HepG2 (cell line): Measurements from ENCODE around the gene VIT. TPM values are rescaled to one million over a fixed set of nuclear protein-coding genes. Genes with fewer than 3 reads are reported as not detected.

Source experiments
- ARHGAP35 ChIP-seq: sonication (generic); formaldehyde crosslinking; IDR thresholded peaks from 2 replicates; pipeline ENCODE4 v1.9.0; 2022; ENCODE audit warnings: mild to moderate bottlenecking, inconsistent platforms, moderate library complexity, missing genetic modification reagents, borderline replicate concordance
- ATF7-NPFF ChIP-seq: sonication (generic); formaldehyde crosslinking; IDR thresholded peaks from 2 replicates; pipeline ENCODE4 v1.8.1; 2023; ENCODE audit warnings: mild to moderate bottlenecking, low read depth, missing genetic modification reagents, moderate library complexity
- CREB1 ChIP-seq, 2 experiments: fragments of 450-650 bp in 1 of 2; IDR thresholded peaks; 2 replicates each; pipeline ENCODE4 v1.6.1; 2016 to 2017; ENCODE audit warnings: control low read depth in 1 of 2, mild to moderate bottlenecking in 1 of 2, missing compliant biosample characterization in 1 of 2, missing genetic modification characterization in 1 of 2
- CREBL2 ChIP-seq: sonication (generic); formaldehyde crosslinking; IDR thresholded peaks from 2 replicates; pipeline ENCODE4 v1.8.1; 2023; ENCODE audit warnings: missing genetic modification reagents, mild to moderate bottlenecking, borderline replicate concordance
- ERF ChIP-seq: IDR thresholded peaks from 2 replicates; pipeline ENCODE4 v1.6.1; 2018; ENCODE audit warnings: missing biosample characterization, missing genetic modification reagents
- ETV5 ChIP-seq: IDR thresholded peaks from 2 replicates; pipeline ENCODE4 v1.6.1; 2018; ENCODE audit warnings: missing biosample characterization, missing genetic modification reagents, inconsistent platforms, borderline replicate concordance
- KLF6 ChIP-seq: IDR thresholded peaks from 2 replicates; pipeline ENCODE4 v1.8.0; 2016; ENCODE audit warnings: missing biosample characterization, missing genetic modification reagents
- MAFK ChIP-seq, 2 experiments: IDR thresholded peaks in 1 of 2; conservative IDR thresholded peaks in 1 of 2; 2 replicates each; pipeline ENCODE4 v1.6.1; 2011; ENCODE audit warnings: improper control_type of control experiment in 2 of 2, low read length in 2 of 2
- MATR3 ChIP-seq: sonication (generic); formaldehyde crosslinking; IDR thresholded peaks from 2 replicates; pipeline ENCODE4 v1.4.0; 2020; ENCODE audit warnings: missing genetic modification reagents
- NCOA5 ChIP-seq: sonication (generic); formaldehyde crosslinking; IDR thresholded peaks from 2 replicates; pipeline ENCODE4 v1.4.0; 2020; ENCODE audit warnings: missing genetic modification reagents
- PAXIP1 ChIP-seq: sonication (generic); formaldehyde crosslinking; conservative IDR thresholded peaks from 2 replicates; pipeline ENCODE4 v1.4.0; 2020; ENCODE audit warnings: mild to moderate bottlenecking, missing genetic modification reagents, moderate library complexity
- RBM22 ChIP-seq: fragments of 200-400 bp; formaldehyde crosslinking; optimal IDR thresholded peaks from 2 replicates; pipeline ENCODE3; 2017; ENCODE audit warnings: mild to moderate bottlenecking, low read length, moderate library complexity
- SOX5 ChIP-seq: IDR thresholded peaks from 2 replicates; pipeline ENCODE4 v1.6.1; 2016; ENCODE audit warnings: borderline replicate concordance
- SPEN ChIP-seq: sonication (generic); formaldehyde crosslinking; IDR thresholded peaks from 2 replicates; pipeline ENCODE4 v1.5.1; 2020; ENCODE audit warnings: low read depth, mild to moderate bottlenecking, missing genetic modification reagents
- ZKSCAN5 ChIP-seq: sonication (generic); formaldehyde crosslinking; IDR thresholded peaks from 2 replicates; pipeline ENCODE4 v1.5.1; 2020; ENCODE audit warnings: mild to moderate bottlenecking, missing genetic modification reagents
- ZNF274 ChIP-seq: sonication (generic); formaldehyde crosslinking; IDR thresholded peaks from 2 replicates; pipeline ENCODE4 v1.5.1; 2020; ENCODE audit warnings: mild to moderate bottlenecking, missing genetic modification reagents
- ZNF343 ChIP-seq: sonication (generic); formaldehyde crosslinking; IDR thresholded peaks from 2 replicates; pipeline ENCODE4 v1.4.0; 2020; ENCODE audit warnings: mild to moderate bottlenecking, missing genetic modification reagents
- ZNF589 ChIP-seq: sonication (generic); formaldehyde crosslinking; conservative IDR thresholded peaks from 2 replicates; pipeline ENCODE4 v1.8.0; 2022; ENCODE audit warnings: mild to moderate bottlenecking, moderate library complexity, missing genetic modification reagents
- polyA plus RNA-seq, 8 experiments: library from polyadenylated mRNA; depleted of rRNA in 3 of 8; stranded (reverse) in 7 of 8; unstranded in 1 of 8; fragments of >200 nt; fragmentation: Illumina TruSeq in 4 of 8; extraction: Trizol in 4 of 8; gene quantifications; 2 replicates each; pipeline versions ENCODE4 v1.2.1 to v1.2.3, GENCODE V29; 2011 to 2016; ENCODE audit warnings: low read depth in 4 of 8, missing spikeins in 1 of 8, mixed read lengths in 1 of 8; ENCODE audit not compliant: insufficient read depth in 1 of 8
- total RNA-seq, 5 experiments: library from RNA; depleted of rRNA; stranded (reverse); fragments of >200 nt; fragmentation: Illumina TruSeq; extraction: Trizol; gene quantifications; 2 replicates each; pipeline ENCODE4 v1.2.3, GENCODE V29; 2016; ENCODE audit warnings: low read depth in 1 of 5
- TF ChIP-seq, protein P1 (sequence below): sonication (generic); formaldehyde crosslinking; IDR thresholded peaks from 2 replicates; pipeline ENCODE4 v1.4.0; 2020; ENCODE audit warnings: missing genetic modification reagents, mild to moderate bottlenecking, borderline replicate concordance

Gene VIT
- total and polyA plus RNA-seq, 2 of the 13 experiments (the other 11 are each of a cell fraction or from before 2014, with no cell fraction given): not detected

- TF ChIP-seq PAXIP1 (CRISPR knock-in tag) (peak; percentile 86), SPEN (CRISPR knock-in tag) (peak; percentile 53; the same call in 1 of the 2 replicates), RBM22 (no peak), ARHGAP35 (no peak), ZNF589 (CRISPR knock-in tag) (no peak), ERF (peak; percentile 73; the same call in 1 of the 2 replicates), CREB1 (IDR thresholded peaks at IDR 0.05) (no peak), CREB1 (CRISPR knock-in tag; IDR thresholded peaks at IDR 0.05) (peak; percentile 24; the same call in 1 of the 2 replicates), NCOA5 (CRISPR knock-in tag) (no peak), ZNF343 (CRISPR knock-in tag) (no peak), ZKSCAN5 (peak; percentile 44; the same call in 1 of the 2 replicates), KLF6 (CRISPR knock-in tag) (no peak), CREBL2 (no peak), ETV5 (CRISPR knock-in tag) (peak; percentile 96), SOX5 (CRISPR knock-in tag) (peak; percentile 56; the same call in 1 of the 2 replicates), ATF7-NPFF (CRISPR knock-in tag) (no peak), ZNF274 (CRISPR knock-in tag) (no peak), MAFK (conservative IDR thresholded peaks at IDR 0.05 in 1 of 2, IDR thresholded peaks at IDR 0.05 in 1 of 2; ENCODE audit: low read length in 2 of 2) (no peak), MATR3 (CRISPR knock-in tag) (no peak)
- TF ChIP-seq, protein P1, sequence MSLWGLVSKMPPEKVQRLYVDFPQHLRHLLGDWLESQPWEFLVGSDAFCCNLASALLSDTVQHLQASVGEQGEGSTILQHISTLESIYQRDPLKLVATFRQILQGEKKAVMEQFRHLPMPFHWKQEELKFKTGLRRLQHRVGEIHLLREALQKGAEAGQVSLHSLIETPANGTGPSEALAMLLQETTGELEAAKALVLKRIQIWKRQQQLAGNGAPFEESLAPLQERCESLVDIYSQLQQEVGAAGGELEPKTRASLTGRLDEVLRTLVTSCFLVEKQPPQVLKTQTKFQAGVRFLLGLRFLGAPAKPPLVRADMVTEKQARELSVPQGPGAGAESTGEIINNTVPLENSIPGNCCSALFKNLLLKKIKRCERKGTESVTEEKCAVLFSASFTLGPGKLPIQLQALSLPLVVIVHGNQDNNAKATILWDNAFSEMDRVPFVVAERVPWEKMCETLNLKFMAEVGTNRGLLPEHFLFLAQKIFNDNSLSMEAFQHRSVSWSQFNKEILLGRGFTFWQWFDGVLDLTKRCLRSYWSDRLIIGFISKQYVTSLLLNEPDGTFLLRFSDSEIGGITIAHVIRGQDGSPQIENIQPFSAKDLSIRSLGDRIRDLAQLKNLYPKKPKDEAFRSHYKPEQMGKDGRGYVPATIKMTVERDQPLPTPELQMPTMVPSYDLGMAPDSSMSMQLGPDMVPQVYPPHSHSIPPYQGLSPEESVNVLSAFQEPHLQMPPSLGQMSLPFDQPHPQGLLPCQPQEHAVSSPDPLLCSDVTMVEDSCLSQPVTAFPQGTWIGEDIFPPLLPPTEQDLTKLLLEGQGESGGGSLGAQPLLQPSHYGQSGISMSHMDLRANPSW: no peak
These were observed 46.3 kb upstream of the VIT start (continued) for GRCh38 chr2:36650031-36650829.
